H9 (cell line): Measurements from ENCODE around the gene SPINK13. TPM values are rescaled to one million over a fixed set of nuclear protein-coding genes. Genes with fewer than 3 reads are reported as not detected.

Experiments
- DNase-seq: peaks from one replicate; pipeline ENCODE4 v3.0.0-alpha.2; 2017
- H2AFZ ChIP-seq: one replicate; pipeline ENCODE4 v1.6.1; 2013; ENCODE audit warnings: mild to moderate bottlenecking, low read length, control low read depth, moderate library complexity
- H2AK5ac ChIP-seq: 2 replicates; pipeline ENCODE4 v1.6.1; 2013; ENCODE audit warnings: low read length, control low read depth, mixed read lengths; ENCODE audit not compliant: insufficient read length
- H2BK120ac ChIP-seq: one replicate; pipeline ENCODE4 v1.6.1; 2013; ENCODE audit warnings: low read depth, mild to moderate bottlenecking, low read length, control low read depth, inconsistent platforms; ENCODE audit not compliant: poor library complexity, severe bottlenecking
- H2BK12ac ChIP-seq: 2 replicates; pipeline ENCODE4 v1.6.1; 2013; ENCODE audit warnings: low read length, control low read depth, mixed read lengths, low read depth; ENCODE audit not compliant: insufficient read length
- H2BK15ac ChIP-seq: 2 replicates; pipeline ENCODE4 v1.6.1; 2013; ENCODE audit warnings: low read depth, low read length, control low read depth
- H2BK20ac ChIP-seq: one replicate; pipeline ENCODE4 v1.6.1; 2013; ENCODE audit warnings: low read depth, mild to moderate bottlenecking, low read length, control low read depth, inconsistent platforms; ENCODE audit not compliant: poor library complexity, severe bottlenecking
- H2BK5ac ChIP-seq: 2 replicates; pipeline ENCODE4 v1.6.1; 2013; ENCODE audit warnings: low read length, control low read depth, mixed read lengths; ENCODE audit not compliant: insufficient read length
- H3K14ac ChIP-seq: 2 replicates; pipeline ENCODE4 v1.6.1; 2013; ENCODE audit warnings: low read length, control low read depth; ENCODE audit not compliant: insufficient read depth
- H3K18ac ChIP-seq: 2 replicates; pipeline ENCODE4 v1.6.1; 2013; ENCODE audit warnings: low read depth, mild to moderate bottlenecking, mixed read lengths, low read length, control low read depth; ENCODE audit not compliant: insufficient read length
- H3K23ac ChIP-seq: 2 replicates; pipeline ENCODE4 v1.6.1; 2013; ENCODE audit warnings: low read length, control low read depth, mixed read lengths, low read depth; ENCODE audit not compliant: insufficient read length
- H3K23me2 ChIP-seq: 2 replicates; pipeline ENCODE4 v1.6.1; 2013; ENCODE audit warnings: low read depth, mild to moderate bottlenecking, mixed read lengths, low read length, control low read depth; ENCODE audit not compliant: insufficient read length, poor library complexity, severe bottlenecking
- H3K27ac ChIP-seq: 2 replicates; pipeline ENCODE4 v1.5.1; 2013; ENCODE audit warnings: low read length, control low read depth, mixed read lengths, low read depth; ENCODE audit not compliant: insufficient read length
- H3K27me3 ChIP-seq: 2 replicates; pipeline ENCODE4 v1.6.1; 2013; ENCODE audit warnings: low read length, control low read depth, inconsistent platforms; ENCODE audit not compliant: insufficient read depth
- H3K4ac ChIP-seq: 2 replicates; pipeline ENCODE4 v1.6.1; 2013; ENCODE audit warnings: low read depth, mild to moderate bottlenecking, control low read depth, inconsistent platforms, low read length, moderate library complexity
- H3K4me1 ChIP-seq: 2 replicates; pipeline ENCODE4 v1.6.1; 2013; ENCODE audit warnings: low read length, control low read depth, inconsistent platforms; ENCODE audit not compliant: insufficient read depth
- H3K4me2 ChIP-seq: 2 replicates; pipeline ENCODE4 v1.6.1; 2013; ENCODE audit warnings: low read length, control low read depth, mixed read lengths; ENCODE audit not compliant: insufficient read length, insufficient read depth
- H3K56ac ChIP-seq: 2 replicates; pipeline ENCODE4 v1.6.1; 2013; ENCODE audit warnings: low read depth, mild to moderate bottlenecking, mixed read lengths, low read length, control low read depth; ENCODE audit not compliant: insufficient read length
- H3K79me1 ChIP-seq: 2 replicates; pipeline ENCODE4 v1.6.1; 2013; ENCODE audit warnings: low read depth, mild to moderate bottlenecking, moderate library complexity, low read length, control low read depth, inconsistent platforms; ENCODE audit not compliant: insufficient read depth, poor library complexity, severe bottlenecking
- H3K79me2 ChIP-seq: 2 replicates; pipeline ENCODE4 v1.6.1; 2013; ENCODE audit warnings: low read length, control low read depth, inconsistent platforms; ENCODE audit not compliant: insufficient read depth
- H3K9ac ChIP-seq: 2 replicates; pipeline ENCODE4 v1.6.1; 2013; ENCODE audit warnings: low read length, control low read depth, mixed read lengths; ENCODE audit not compliant: insufficient read length; ENCODE audit errors: extremely low read depth
- H3K9me3 ChIP-seq: one replicate; pipeline ENCODE4 v1.6.1; 2013; ENCODE audit warnings: low read depth, low read length, inconsistent platforms; ENCODE audit not compliant: control insufficient read depth
- H3T11ph ChIP-seq: one replicate; pipeline ENCODE4 v1.6.1; 2013; ENCODE audit warnings: mild to moderate bottlenecking, low read length, control low read depth, inconsistent platforms
- H4K20me1 ChIP-seq: one replicate; pipeline ENCODE4 v1.6.1; 2013; ENCODE audit not compliant: control insufficient read depth, insufficient read length, insufficient read depth
- H4K5ac ChIP-seq: 2 replicates; pipeline ENCODE4 v1.6.1; 2013; ENCODE audit warnings: low read depth, mild to moderate bottlenecking, mixed read lengths, low read length, control low read depth; ENCODE audit not compliant: insufficient read length
- H4K8ac ChIP-seq: replicated peaks from 2 replicates; pipeline ENCODE4 v1.6.1; 2013; ENCODE audit warnings: low read length, control low read depth, mixed read lengths, low read depth; ENCODE audit not compliant: insufficient read length
- H4K91ac ChIP-seq: 2 replicates; pipeline ENCODE4 v1.6.1; 2013; ENCODE audit warnings: low read depth, mild to moderate bottlenecking, moderate library complexity, mixed read lengths, low read length, control low read depth; ENCODE audit not compliant: insufficient read length
- H3K27ac Mint-ChIP-seq, 3 experiments: 2 replicates in 2 of 3; 3 replicates in 1 of 3; pipeline ENCODE4 v1.8.0; 2020 to 2021; ENCODE audit warnings: mixed read lengths in 3 of 3, mild to moderate bottlenecking in 1 of 3, moderate library complexity in 1 of 3
- H3K27me3 Mint-ChIP-seq: 2 replicates; pipeline ENCODE4 v1.8.0; 2021; ENCODE audit warnings: low read depth, mild to moderate bottlenecking, moderate library complexity, mixed read lengths
- H3K36me3 Mint-ChIP-seq, 3 experiments: 2 replicates in 2 of 3; 3 replicates in 1 of 3; pipeline ENCODE4 v1.8.0; 2020 to 2021; ENCODE audit warnings: low read depth in 3 of 3, mixed read lengths in 3 of 3; ENCODE audit not compliant: insufficient read depth in 1 of 3
- H3K4me1 Mint-ChIP-seq, 2 experiments: 2 replicates each; pipeline ENCODE4 v1.8.0; 2020; ENCODE audit warnings: mixed read lengths in 2 of 2
- H3K4me3 Mint-ChIP-seq, 2 experiments: 2 replicates in 1 of 2; 3 replicates in 1 of 2; pipeline ENCODE4 v1.8.0; 2020 to 2021; ENCODE audit warnings: mild to moderate bottlenecking in 2 of 2, mixed read lengths in 2 of 2, moderate library complexity in 1 of 2
- H3K9me3 Mint-ChIP-seq, 2 experiments: 2 replicates in 1 of 2; 3 replicates in 1 of 2; pipeline ENCODE4 v1.8.0; 2020; ENCODE audit warnings: mild to moderate bottlenecking in 2 of 2, mixed read lengths in 2 of 2, moderate library complexity in 1 of 2
- CTCF ChIP-seq: fragments of 200-600 bp; sonication (generic); conservative IDR thresholded peaks from 3 replicates; pipeline ENCODE4 v1.8.0; 2021; ENCODE audit warnings: antibody characterized with exemption, mild to moderate bottlenecking
- WGBS: extraction: QIAGEN DNeasy Blood & Tissue Kit; methylation state at CpG from one replicate; pipeline ENCODE4 v1.1.7; 2013; ENCODE audit warnings: missing lambda C conversion rate, low lambda C conversion rate, mixed read lengths; ENCODE audit not compliant: insufficient read length; ENCODE audit errors: extremely low coverage; 5-methylcytosine and 5-hydroxymethylcytosine counted together
- total RNA-seq: library from RNA; stranded (reverse); gene quantifications from 2 replicates; pipeline ENCODE4 v1.2.1, GENCODE V29; 2021

SPINK13 gene
- total RNA-seq, 1 experiment from 2014 or later = not detected

- Histone ChIP-seq H2BK120ac (no peak within 1 kb of the TSS), H2BK12ac (no peak within 1 kb of the TSS), H2BK15ac (no peak within 1 kb of the TSS), H3K4me2 (no peak within 1 kb of the TSS), H3K23ac (no peak within 1 kb of the TSS), H3K9ac (no peak within 1 kb of the TSS), H2AK5ac (no peak within 1 kb of the TSS), H3K27me3 (no peaks in the 10 kb centered on the region), H4K20me1 (no peaks in the 10 kb centered on the region), H3K4ac (no peak within 1 kb of the TSS), H4K91ac (no peak within 1 kb of the TSS), H3K4me1 (no peaks in the 10 kb centered on the region), H3K18ac (no peak within 1 kb of the TSS), H3K79me2 (no peaks in the 10 kb centered on the region), H3K23me2 (no peaks in the 10 kb centered on the region), H2AFZ (no peak within 1 kb of the TSS), H3K27ac (no peak within 1 kb of the TSS), H4K8ac (no peak within 1 kb of the TSS), H3K56ac (no peak within 1 kb of the TSS), H3K79me1 (no peaks in the 10 kb centered on the region), H2BK20ac (no peak within 1 kb of the TSS), H3T11ph (no peak within 1 kb of the TSS), H3K9me3 (no peaks in the 10 kb centered on the region), H3K14ac (no peak within 1 kb of the TSS), H4K5ac (no peak within 1 kb of the TSS), H2BK5ac (no peak within 1 kb of the TSS)
- WGBS = no CpG with 5 or more reads among the region's 3 CpGs
- no peak within 1 kb of the TSS for H3K4me3 Mint-ChIP-seq
- H3K9me3 Mint-ChIP-seq = peaks cover 4 to 16% of the 10 kb centered on the region in 2 experiments
- peaks cover 0 to 2% (median 0%) of the 10 kb centered on the region in 3 experiments; a peak in 2 of 7 replicates for H3K36me3 Mint-ChIP-seq
- H3K27ac Mint-ChIP-seq = no peak within 1 kb of the TSS
- TF ChIP-seq CTCF = no peak
- DNase-seq = no peak
- H3K4me1 Mint-ChIP-seq = no peaks in the 10 kb centered on the region
- peaks cover 10% of the 10 kb centered on the region for H3K27me3 Mint-ChIP-seq
Observed at GRCh38 chr5:148312153-148312552, 43.6 kb downstream of the SPINK13 start, which contains the start of gene SPINK7. SPINK7 (plus strand) TSS chr5:148312423; CDS start chr5:148312484, 61 bp downstream.
